HG03175 (cell line): ENCODE measurements around the gene KNDC1.

ENCODE experiments used
- ATAC-seq: cut with Tn5 transposase; IDR thresholded peaks from one replicate; pipeline ENCODE4 v1.9.1; 2021; ENCODE audit warnings: mild to moderate bottlenecking, moderate library complexity; ENCODE audit not compliant: unreplicated experiment

KNDC1 gene

GRCh38 chr10:133271521-133272300 lies 111.7 kb downstream of the KNDC1 start:
- no peak for ATAC-seq

GRCh38 chr10:133272301-133272963 lies 112.4 kb downstream of the KNDC1 start:
- no peak for ATAC-seq

- ATAC-seq = no peak
These were observed 113.0 kb downstream of the KNDC1 start for GRCh38 chr10:133272964-133273420.

- no peak for ATAC-seq
These were observed 113.6 kb downstream of the KNDC1 start for GRCh38 chr10:133273534-133274143.

GRCh38 chr10:133274751-133275683 lies 115.0 kb downstream of the KNDC1 start:
- peak; percentile 48 for ATAC-seq

GRCh38 chr10:133275684-133276092 lies 115.7 kb downstream of the KNDC1 start:
- peak; percentile 39 for ATAC-seq
